Measurements from ENCODE around the gene HSPA1A.
"Not testable (repeated sequence)": the region's sequence is repeated elsewhere in the genome, so short reads cannot be mapped to it uniquely, and the experiment has no call there.

The HSPA1A gene

DNA sequence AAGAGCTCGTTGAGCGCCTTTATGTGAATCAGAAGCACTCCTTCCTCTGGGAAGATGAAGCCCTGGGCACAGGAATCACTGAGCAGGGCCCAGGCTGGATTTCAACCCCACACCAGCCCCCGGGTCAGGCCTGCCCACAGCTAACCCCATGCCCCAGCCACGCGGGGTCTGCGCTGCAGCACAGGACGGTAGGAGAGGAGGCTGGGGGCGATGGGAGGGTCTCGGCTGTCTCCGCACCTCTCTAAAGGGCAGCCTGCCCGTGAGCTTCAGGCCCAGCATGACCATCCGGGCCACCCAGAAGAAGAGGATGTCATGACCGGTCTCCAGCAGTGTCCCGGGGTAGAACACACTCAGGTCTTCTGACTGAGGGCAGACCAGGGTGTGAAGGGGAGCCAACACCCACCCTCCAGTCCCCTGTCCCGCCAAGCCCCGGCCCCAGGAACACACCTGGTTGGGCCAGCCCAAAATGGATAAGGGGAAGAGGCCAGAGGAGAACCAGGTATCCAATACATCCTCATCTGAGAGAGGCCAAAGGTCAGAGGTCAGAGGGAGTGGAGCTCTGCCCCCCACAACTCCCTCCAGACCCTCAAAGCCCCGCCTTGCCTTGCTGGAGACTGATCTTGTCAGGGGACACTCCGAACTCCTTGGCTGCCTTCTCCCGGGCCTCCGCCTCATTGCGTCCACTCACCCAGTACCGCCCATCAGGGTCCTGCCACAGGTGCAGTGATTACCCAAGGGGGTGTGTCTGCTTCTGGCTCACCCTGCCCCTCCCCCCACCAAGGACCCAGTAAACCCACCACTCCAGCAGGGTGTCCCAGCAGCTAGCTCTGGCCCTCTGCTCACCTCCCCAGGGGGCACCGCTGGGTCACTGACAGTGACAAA lies 33.9 kb upstream of the HSPA1A start:
- no peak for DNase-seq

GRCh38 chr6:31782126-31782855 lies 33.1 kb upstream of the HSPA1A start:
- no peak for DNase-seq

DNA sequence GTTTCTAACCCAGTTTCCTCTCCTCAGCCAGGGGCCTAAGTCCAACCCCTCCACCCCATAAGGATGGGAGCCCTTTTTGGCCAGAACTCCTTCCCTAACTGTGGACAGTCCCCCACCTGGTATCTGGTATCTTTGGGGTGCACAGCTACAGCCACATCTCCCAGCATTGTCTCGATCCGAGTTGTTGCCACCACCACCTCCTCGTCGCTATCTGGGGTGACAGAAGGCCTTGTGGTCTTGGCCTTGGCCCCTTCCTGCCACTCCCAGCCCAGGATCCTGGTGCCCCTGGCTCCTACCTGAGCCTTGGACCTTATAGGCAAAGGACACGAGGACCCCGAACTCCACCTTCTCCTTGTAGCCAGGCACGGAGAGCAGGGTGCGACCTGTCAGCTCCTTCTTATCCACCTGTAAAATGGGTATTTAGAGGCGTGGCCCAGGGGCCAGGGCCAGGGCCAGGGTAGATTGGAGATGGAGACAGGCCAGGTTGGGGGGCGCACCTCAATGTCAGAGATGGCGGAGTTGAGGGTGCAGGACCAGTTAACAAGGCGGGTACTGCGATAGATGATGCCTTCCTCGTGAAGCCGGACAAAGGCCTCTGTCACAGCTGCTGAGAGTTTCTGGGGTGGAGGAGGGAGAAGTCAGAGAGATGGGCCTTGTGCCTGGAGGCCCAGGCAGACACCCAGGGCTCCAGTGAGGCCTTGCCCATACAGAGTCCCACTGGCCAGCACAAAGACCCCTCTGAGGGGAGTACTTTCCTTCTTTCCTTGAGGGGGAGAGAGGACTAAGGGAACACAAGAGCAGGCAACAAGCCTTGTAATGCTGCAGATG lies 31.0 kb upstream of the HSPA1A start:
- DNase-seq = no peak

DNA sequence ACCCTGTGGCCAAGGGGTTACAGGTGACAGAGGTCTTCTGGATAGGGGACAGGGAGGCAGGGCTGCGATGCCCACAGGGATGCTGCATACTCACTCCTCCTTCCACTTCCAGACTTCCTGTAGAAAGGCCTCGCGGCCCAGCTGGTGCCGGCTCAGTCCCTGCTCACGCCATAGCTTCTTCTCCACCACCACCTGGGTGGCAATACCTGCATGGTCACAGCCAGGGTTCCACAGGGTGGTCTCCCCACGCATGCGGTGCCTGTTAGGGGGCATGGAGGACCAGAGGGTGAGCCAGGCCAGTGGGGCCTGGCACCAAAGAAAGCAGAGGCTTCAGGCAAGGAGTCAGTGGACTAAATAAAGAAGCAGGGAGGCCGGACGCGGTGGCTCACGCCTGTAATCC lies 29.9 kb upstream of the HSPA1A start:
- no peak for DNase-seq

DNA sequence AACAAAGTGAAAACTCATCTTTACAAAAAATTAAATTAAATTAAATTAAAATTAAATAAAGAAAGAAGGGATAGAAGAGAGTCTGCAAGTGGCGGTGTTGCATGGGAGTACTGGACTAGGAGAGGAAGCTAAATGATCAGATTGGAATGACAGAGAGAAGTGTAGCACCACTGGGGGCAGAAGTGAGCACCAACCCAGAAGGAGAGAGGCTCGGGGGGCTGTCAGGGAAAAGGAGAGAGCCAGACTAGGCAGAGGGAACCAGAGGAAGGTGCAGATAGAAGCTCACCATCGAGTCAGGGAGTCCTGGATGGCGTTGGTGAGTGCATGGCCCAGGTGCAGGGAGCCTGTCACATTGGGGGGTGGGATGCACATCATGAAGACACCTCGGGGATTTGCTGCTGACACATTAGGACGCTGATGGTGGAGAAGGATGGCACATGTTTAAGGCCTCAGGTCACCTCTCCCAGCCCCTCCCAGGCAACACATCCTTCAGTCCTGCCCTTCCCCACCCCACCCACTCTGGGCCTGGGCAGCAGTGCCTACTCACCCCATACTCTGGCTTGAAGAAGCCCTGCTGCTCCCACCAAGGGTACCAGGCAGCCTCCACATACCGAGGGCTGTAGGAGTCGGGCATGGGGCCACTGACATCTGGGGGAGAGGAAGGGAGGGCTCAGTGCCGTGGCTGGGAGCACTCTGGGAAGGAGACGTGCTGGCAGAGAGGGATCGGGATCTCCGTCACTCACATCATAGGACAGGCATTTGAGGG lies 23.8 kb upstream of the HSPA1A start:
- peak; percentile 73 for DNase-seq

GRCh38 chr6:31792090-31792374 lies 23.3 kb upstream of the HSPA1A start:
- DNase-seq = no peak

DNA sequence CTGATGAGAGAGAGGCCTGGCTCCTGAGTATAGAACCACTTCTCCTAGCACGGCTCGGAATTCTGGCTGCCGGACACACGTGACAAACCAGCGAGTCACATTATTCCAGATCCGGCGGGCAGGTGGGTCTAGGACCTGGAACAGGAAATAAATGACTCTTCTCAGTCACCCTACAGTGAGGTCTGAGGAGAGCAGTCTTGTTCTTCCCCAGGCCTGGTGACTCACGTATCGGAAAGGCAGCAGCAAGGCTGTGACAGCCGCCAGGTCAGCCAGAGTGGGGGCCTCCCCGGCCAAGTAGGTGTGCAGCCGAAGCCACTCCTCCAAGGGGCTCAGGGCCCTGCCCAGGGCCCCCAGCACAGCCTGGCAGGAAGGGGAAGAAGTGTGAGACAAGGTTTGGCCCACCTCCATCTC lies 22.6 kb upstream of the HSPA1A start:
- DNase-seq = no peak

DNA sequence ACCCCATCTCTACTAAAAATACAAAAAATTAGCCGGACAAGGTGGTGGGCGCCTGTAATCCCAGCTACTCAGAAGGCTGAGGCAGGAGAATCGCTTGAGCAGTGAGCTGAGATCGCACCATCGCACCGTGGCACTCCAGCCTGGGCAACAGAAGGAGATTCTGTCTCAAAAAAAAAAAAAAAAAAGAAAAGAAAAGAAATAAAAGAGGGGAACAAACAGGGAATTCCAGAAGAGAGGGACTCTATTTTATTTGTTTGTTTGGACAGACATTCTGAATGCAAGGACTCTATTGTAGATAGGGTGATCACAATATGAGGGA lies 21.5 kb upstream of the HSPA1A start:
- DNase-seq = not testable (repeated sequence)

GRCh38 chr6:31794294-31794865 lies 21.0 kb upstream of the HSPA1A start:
- DNase-seq = no peak

DNA sequence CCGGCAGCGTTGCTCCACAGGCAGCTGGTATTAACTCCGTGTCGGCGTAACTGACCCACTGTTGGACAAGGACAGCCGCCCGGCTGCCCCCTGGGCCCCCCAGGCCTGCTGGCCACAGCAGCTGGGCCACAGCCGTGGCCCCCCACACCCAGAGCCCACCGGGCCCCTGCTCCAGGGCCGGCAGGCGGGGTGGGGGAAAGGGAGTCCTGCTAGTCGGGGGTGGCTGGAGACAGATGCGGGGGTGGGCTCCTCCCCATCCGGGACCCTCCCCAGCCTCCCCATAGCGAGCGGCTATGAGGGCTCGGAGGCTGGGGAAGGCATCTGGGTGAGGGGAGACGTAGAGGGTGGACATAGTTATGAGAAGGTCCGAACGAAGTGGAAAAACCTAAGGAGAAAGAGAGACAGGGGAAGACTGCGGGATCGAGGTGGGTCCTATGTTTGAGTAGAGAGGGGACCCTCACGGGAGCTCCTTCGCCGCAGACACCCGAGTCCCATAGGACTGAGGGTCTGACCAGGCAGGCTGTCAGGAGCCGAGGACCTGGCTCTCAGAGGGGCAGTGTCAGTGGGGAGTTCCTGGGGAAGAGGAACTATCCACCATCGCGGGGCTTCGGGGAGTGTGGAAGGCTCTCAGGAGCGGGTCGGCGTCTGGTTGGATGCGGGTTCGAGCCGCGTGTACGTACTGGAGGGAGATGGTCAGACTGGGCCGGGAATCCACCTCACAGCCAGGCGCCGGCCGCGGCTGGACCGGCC lies 20.3 kb upstream of the HSPA1A start:
- DNase-seq = no peak

GRCh38 chr6:31795616-31796298 lies 19.6 kb upstream of the HSPA1A start, which contains the start of gene VARS1:
VARS1 (minus strand) TSS chr6:31795752; CDS start chr6:31795217, 535 bp downstream.
- peak; percentile 91 for DNase-seq

DNA sequence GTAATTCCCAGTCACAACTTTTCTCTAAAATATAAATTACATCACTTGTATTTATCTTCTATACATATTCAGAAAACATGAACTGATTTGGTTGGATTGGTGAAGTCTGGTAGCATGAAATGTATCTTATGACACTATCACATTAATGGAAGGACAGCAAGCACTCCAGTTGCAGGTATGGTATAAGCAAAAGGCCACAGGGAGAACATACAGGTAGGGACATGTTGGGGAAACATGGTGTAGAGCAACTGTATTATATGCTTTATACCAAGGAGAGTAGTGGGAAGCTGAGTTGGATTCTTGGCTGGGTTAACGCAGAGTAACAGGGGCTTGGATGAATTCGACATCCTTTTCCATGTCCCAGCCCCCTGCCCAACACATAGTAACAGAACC lies 18.4 kb upstream of the HSPA1A start:
- DNase-seq = no peak

- no peak for DNase-seq
These were observed 17.8 kb upstream of the HSPA1A start for GRCh38 chr6:31797588-31797987.

- no peak for DNase-seq
These were observed 15.6 kb upstream of the HSPA1A start for GRCh38 chr6:31799781-31800180.

DNA sequence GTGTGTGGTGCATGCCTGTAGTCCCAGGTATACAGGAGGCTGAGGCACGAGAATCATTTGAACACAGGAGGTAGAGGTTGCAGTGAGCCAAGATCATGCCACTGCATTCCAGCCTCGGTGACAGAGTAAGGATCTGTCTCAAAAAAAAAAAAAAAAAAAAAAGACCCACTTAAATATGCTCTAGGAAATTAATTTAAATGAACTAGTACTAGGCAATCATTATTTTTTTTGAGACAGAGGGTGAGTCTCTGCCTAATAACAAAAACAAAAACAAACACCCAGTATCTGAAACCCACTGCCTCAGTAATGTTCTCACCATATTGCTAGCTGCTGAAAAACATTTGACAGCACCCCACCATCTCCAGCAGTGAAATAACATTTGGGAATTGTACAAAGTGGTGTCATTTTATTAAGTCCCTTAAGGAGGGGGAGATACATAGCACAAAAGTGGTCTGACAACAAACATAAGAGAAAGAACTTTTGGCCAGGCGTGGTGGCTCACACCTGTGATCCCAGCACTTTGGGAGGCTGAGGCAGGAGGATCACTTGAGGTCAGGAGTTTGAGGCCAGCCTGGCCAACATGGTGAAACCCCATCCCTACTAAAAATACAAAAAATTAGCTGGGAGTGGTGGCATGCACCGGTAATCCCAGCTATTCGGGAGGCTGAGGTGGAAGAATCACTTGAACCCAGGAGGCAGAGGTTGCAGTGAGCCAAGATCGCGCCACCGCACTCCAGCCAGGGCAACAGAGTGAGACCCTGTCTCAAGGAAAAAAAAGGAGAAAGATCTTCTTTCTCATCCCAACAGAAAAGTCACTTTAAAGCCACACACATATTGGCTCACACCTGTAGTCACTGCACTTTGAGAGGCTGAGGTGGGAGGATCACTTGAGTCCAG lies 14.1 kb upstream of the HSPA1A start:
- not testable (repeated sequence) for DNase-seq

DNA sequence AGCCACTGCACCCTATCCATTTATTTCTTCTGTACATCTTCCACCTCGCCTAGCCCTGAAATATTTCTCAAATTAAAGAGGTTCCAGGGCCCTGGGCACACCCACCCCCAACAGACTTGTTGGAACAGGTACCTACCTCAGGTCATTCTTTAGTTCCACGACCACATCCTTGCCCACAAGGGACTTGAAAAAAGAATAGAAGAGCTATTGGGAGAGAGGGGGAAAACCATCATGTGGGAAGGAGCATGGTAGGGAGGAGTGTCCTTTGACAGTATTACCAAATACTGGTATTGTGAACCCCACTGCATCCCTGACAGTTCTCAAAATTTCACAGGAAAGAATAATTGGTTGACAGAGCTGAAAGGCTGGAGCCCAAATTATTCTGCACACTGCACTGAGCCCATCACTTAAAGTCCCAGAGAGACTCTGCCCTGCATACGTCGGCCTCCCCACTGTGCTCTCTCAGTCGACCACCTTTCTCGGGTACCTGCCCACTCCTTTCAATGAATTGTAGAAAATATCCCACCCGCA lies 9.3 kb upstream of the HSPA1A start:
- DNase-seq = no peak

GRCh38 chr6:31806470-31807272 lies 8.7 kb upstream of the HSPA1A start, which contains the start of gene LSM2:
LSM2 (minus strand) TSS chr6:31806966; CDS start chr6:31806757, 209 bp downstream.
- peak; percentile 98 for DNase-seq

DNA sequence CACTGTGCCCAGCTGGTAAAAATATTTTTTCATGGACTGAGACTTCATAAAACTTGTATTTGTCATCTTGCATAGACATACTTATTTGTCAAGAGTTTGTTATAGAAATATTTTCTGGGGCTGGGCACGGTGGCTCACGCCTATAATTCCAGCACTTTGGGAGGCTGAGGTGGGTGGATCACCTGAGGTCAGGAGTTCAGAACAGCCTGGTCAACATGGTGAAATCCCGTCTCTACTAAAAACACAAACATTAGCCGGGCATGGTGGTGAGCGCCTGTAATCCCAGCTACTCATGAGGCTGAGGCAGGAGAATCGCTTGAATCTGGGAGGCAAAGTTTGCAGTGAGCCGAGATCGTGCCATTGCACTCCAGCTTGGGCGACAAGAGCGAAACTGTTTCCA lies 6.7 kb upstream of the HSPA1A start:
- not testable (repeated sequence) for DNase-seq

DNA sequence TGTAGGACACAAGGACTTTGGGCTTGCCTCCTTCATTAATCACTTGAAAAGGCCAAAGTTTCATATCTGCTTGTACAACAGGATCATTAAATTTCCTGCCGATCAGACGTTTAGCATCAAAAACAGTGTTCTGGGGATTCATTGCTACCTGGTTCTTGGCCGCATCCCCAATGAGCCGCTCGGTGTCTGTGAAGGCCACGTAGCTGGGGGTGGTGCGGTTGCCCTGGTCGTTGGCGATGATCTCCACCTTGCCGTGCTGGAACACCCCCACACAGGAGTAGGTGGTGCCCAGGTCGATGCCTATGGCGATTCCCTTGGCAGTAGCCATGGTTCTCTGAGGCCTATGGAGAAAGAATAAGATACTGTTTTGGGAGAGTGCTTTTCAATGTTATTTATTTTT lies 3.7 kb upstream of the HSPA1A start:
- DNase-seq = no peak
